Smooth muscle cell (in vitro differentiated cells): ENCODE measurements around the gene RNF17. TPM values are rescaled to one million over a fixed set of nuclear protein-coding genes. Genes with fewer than 3 reads are reported as not detected.
A peak's percentile ranks its signal among the peaks of the same experiment; 100 is the strongest.

Experiments
- DNase-seq: peaks from one replicate; lab custom pipeline; 2025; ENCODE audit not compliant: unreplicated experiment; lab: John Stamatoyannopoulos, UW
- H2AFZ ChIP-seq: fragments of 200-600 bp; sonication (generic); 2 replicates; pipeline ENCODE4 v1.6.0; 2016; ENCODE audit warnings: antibody characterized with exemption, low read depth, mild to moderate bottlenecking
- H3F3A ChIP-seq: fragments of 200-600 bp; sonication (generic); 2 replicates; pipeline ENCODE4 v1.6.0; 2017; ENCODE audit warnings: antibody characterized with exemption, low read depth
- H3K27ac ChIP-seq: fragments of 200-600 bp; sonication (generic); 2 replicates; pipeline ENCODE4 v1.5.1; 2016; ENCODE audit warnings: low read depth, mild to moderate bottlenecking
- H3K27me3 ChIP-seq: fragments of 200-600 bp; sonication (generic); 2 replicates; pipeline ENCODE4 v1.6.1; 2016; ENCODE audit warnings: low read depth, mild to moderate bottlenecking
- H3K36me3 ChIP-seq: fragments of 200-600 bp; sonication (generic); 2 replicates; pipeline ENCODE4 v1.5.1; 2016; ENCODE audit warnings: low read depth
- H3K4me1 ChIP-seq: fragments of 200-600 bp; sonication (generic); 2 replicates; pipeline ENCODE4 v1.5.1; 2016; ENCODE audit warnings: low read depth
- H3K4me2 ChIP-seq: fragments of 200-600 bp; sonication (generic); 2 replicates; pipeline ENCODE4 v1.6.0; 2016; ENCODE audit warnings: mild to moderate bottlenecking
- H3K4me3 ChIP-seq: fragments of 200-600 bp; sonication (generic); 2 replicates; pipeline ENCODE4 v1.5.1; 2016; ENCODE audit warnings: mild to moderate bottlenecking
- H3K79me2 ChIP-seq: fragments of 200-600 bp; sonication (generic); 2 replicates; pipeline ENCODE4 v1.6.0; 2016; ENCODE audit warnings: low read depth, mild to moderate bottlenecking
- H3K9ac ChIP-seq: fragments of 200-600 bp; sonication (generic); 2 replicates; pipeline ENCODE4 v1.6.0; 2016; ENCODE audit warnings: low read depth
- H3K9me3 ChIP-seq: fragments of 200-600 bp; sonication (generic); replicated peaks from 2 replicates; pipeline ENCODE4 v1.5.1; 2016; ENCODE audit warnings: low read depth
- H4K20me1 ChIP-seq: fragments of 200-600 bp; sonication (generic); 2 replicates; pipeline ENCODE4 v1.6.0; 2016; ENCODE audit warnings: low read depth
- WGBS: methylation state at CpG from one replicate; pipeline ENCODE4 v1.1.7; 2016; ENCODE audit warnings: low lambda C conversion rate; 5-methylcytosine and 5-hydroxymethylcytosine counted together
- polyA plus RNA-seq: library from polyadenylated mRNA; unstranded; fragments of >200 nt; fragmentation: Nextera tagmentation; extraction: Ambion mirVana; gene quantifications from 2 replicates; pipeline ENCODE4 v1.2.1, GENCODE V29; 2016
- total RNA-seq: library from RNA; depleted of rRNA; stranded (reverse); fragments of >200 nt; gene quantifications from 2 replicates; pipeline ENCODE4 v1.2.3, GENCODE V29; 2014
- TF ChIP-seq, protein P1 (sequence below): fragments of 200-600 bp; sonication (generic); IDR thresholded peaks from 2 replicates; pipeline ENCODE4 v1.5.1; 2017; ENCODE audit warnings: borderline replicate concordance, mild to moderate bottlenecking, antibody characterized with exemption; ENCODE audit not compliant: insufficient read depth, poor library complexity, severe bottlenecking

Gene RNF17
- total and polyA plus RNA-seq, 2 experiments from 2014 or later = not detected

- Histone ChIP-seq H3K4me1 (no peaks in the 10 kb centered on the region), H3K27ac (no peak overlapping the region), H3K4me3 (no peak overlapping the region), H3K9me3 (no peaks in the 10 kb centered on the region), H3K27me3 (no peaks in the 10 kb centered on the region), H3K9ac (no peak overlapping the region), H3K79me2 (peaks cover 20% of the 10 kb centered on the region), H3K36me3 (no peaks in the 10 kb centered on the region), H4K20me1 (no peaks in the 10 kb centered on the region), H2AFZ (no peak overlapping the region), H3K4me2 (no peak overlapping the region), H3F3A (no peaks in the 10 kb centered on the region)
- TF ChIP-seq, protein P1, sequence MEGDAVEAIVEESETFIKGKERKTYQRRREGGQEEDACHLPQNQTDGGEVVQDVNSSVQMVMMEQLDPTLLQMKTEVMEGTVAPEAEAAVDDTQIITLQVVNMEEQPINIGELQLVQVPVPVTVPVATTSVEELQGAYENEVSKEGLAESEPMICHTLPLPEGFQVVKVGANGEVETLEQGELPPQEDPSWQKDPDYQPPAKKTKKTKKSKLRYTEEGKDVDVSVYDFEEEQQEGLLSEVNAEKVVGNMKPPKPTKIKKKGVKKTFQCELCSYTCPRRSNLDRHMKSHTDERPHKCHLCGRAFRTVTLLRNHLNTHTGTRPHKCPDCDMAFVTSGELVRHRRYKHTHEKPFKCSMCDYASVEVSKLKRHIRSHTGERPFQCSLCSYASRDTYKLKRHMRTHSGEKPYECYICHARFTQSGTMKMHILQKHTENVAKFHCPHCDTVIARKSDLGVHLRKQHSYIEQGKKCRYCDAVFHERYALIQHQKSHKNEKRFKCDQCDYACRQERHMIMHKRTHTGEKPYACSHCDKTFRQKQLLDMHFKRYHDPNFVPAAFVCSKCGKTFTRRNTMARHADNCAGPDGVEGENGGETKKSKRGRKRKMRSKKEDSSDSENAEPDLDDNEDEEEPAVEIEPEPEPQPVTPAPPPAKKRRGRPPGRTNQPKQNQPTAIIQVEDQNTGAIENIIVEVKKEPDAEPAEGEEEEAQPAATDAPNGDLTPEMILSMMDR = no peak
- DNase-seq = no peak
- WGBS = 94% methylated on average over 10 of the region's 10 CpGs
Measured at GRCh38 chr13:24911133-24911908, 147.4 kb downstream of the RNF17 start.

- no peaks in the 10 kb centered on the region for H3K36me3 ChIP-seq
Measured at GRCh38 chr13:24916464-24916863, 152.5 kb downstream of the RNF17 start.

DNA sequence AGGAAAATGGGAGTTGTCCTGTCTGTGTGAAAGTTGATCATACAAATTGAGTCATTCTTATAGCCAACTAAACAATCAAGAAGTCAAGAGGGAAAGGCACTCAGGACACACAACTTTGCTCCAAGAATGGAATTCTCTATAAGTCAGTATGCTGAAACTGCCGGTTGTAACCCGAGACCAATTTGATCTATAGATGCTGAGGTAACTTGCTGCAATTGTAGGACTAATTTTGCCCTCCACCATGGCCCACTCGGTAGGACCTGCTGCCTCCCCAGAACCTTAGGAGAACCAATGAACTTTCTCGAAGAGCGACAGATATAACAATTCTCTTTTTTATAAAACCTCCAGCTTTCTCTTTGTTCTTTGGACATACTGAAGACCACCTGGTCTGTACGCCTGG lies 157.0 kb downstream of the RNF17 start:
- Histone ChIP-seq H3K27me3 (no peaks in the 10 kb centered on the region), H4K20me1 (no peaks in the 10 kb centered on the region), H3K4me2 (peak overlapping the region; percentile 96), H2AFZ (no peak overlapping the region), H3K9me3 (no peaks in the 10 kb centered on the region), H3K27ac (no peak overlapping the region), H3K4me1 (peaks cover 6% of the 10 kb centered on the region), H3K36me3 (no peaks in the 10 kb centered on the region), H3K4me3 (no peak overlapping the region), H3K79me2 (peaks cover 53% of the 10 kb centered on the region), H3K9ac (no peak overlapping the region), H3F3A (no peaks in the 10 kb centered on the region)
- TF ChIP-seq, protein P1 = no peak
- no peak for DNase-seq
- 91% methylated on average over 6 of the region's 6 CpGs for WGBS

More at GRCh38 chr13:24916464-24916863, 152.5 kb downstream of the RNF17 start:
- Histone ChIP-seq H3K4me3 (no peak overlapping the region), H3K79me2 (peaks cover 61% of the 10 kb centered on the region), H4K20me1 (no peaks in the 10 kb centered on the region), H3F3A (no peaks in the 10 kb centered on the region), H3K27me3 (no peaks in the 10 kb centered on the region), H2AFZ (no peak overlapping the region), H3K4me1 (peaks cover 2% of the 10 kb centered on the region), H3K9me3 (no peaks in the 10 kb centered on the region), H3K4me2 (no peak overlapping the region), H3K27ac (no peak overlapping the region), H3K9ac (no peak overlapping the region)
- TF ChIP-seq, protein P1 = no peak
- DNase-seq = no peak

- 24% methylated on average over 5 of the region's 5 CpGs for WGBS
- no peaks in the 10 kb centered on the region for H3F3A ChIP-seq
- peak overlapping the region; percentile 96 for H3K4me2 ChIP-seq
- no peaks in the 10 kb centered on the region for H3K36me3 ChIP-seq
- H4K20me1 ChIP-seq = no peaks in the 10 kb centered on the region
- H3K9ac ChIP-seq = peak overlapping the region; percentile 89
- peaks cover 48% of the 10 kb centered on the region for H3K79me2 ChIP-seq
- peak overlapping the region; percentile 96 for H3K27ac ChIP-seq
- TF ChIP-seq, protein P1 = no peak
- no peak for DNase-seq
- peaks cover 6% of the 10 kb centered on the region for H3K4me1 ChIP-seq
- no peaks in the 10 kb centered on the region for H3K9me3 ChIP-seq
- H3K27me3 ChIP-seq = no peaks in the 10 kb centered on the region
- peak overlapping the region; percentile 82 for H2AFZ ChIP-seq
- peak overlapping the region; percentile 82 for H3K4me3 ChIP-seq
Measured at GRCh38 chr13:24921881-24922280, 157.9 kb downstream of the RNF17 start.
